ENCODE data around the gene SLX1A. TPM values are rescaled to one million over a fixed set of nuclear protein-coding genes. Genes with fewer than 3 reads are reported as not detected.
"Not testable (repeated sequence)": the region's sequence is repeated elsewhere in the genome, so short reads cannot be mapped to it uniquely, and the experiment has no call there.

Gene SLX1A
- total RNA-seq, 1 donor from 2014 or later: 11.0 TPM

DNA sequence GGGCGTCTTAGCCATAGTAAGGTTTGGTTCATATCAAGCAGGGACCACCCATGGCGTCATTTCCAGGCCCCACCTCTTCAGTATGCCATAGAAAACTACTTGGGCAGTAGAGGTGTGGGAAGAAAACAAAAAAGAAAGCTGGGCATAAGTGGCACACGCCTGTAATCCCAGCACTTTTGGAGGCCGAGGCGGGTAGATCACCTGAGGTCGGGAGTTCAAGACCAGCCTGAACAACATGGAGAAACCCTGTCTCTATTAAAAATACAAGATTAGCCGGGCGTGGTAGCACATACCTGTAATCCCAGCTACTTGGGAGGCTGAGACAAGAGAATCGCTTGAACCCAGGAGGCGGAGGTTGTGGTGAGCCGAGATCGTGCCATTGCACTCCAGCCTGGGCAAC, 2.5 kb upstream of the SLX1A start:
- not testable (repeated sequence) for H3K4me3 ChIP-seq (ENCODE audit: low read length in 3 of 3); H3K27me3 ChIP-seq (ENCODE audit: control insufficient read depth in 3 of 3, insufficient read depth in 3 of 3, low read length in 3 of 3); H3K9me3 ChIP-seq (ENCODE audit: control insufficient read depth in 3 of 3, low read length in 3 of 3); H3K36me3 ChIP-seq (ENCODE audit: control insufficient read depth in 3 of 3, insufficient read depth in 3 of 3, low read length in 3 of 3); H3K27ac ChIP-seq (ENCODE audit: low read depth, low read length); H3K9ac ChIP-seq (ENCODE audit: low read depth in 1 of 3, low read length in 3 of 3)
- peaks cover 0 to 13% (median 5%) of the 10 kb centered on the region in 3 donors for H3K4me1 ChIP-seq (ENCODE audit: control insufficient read depth in 3 of 3, insufficient read depth in 3 of 3, low read length in 3 of 3)

DNA sequence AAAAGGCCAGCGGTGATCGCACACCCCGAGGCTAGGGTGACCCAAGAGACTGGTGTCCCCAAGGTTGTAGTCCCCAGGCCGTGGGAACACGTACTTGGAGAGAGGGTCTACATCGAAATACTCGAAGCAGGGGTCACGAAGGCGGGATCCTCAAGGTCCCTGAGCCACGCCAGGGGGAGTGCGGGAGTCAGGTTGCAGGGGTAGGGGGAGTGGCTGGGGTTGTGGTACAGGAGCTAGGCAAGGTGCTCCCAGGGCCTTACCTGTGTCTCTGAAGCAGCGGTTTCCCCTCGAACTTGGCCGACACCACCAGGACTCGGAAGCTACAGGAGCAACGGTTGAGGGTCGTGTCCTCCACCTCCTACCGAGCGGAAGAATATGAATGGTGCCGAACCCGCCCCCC, 577 bp upstream of the SLX1A start:
- H3K36me3 ChIP-seq (ENCODE audit: control insufficient read depth in 3 of 3, insufficient read depth in 3 of 3, low read length in 3 of 3); H3K4me3 ChIP-seq (ENCODE audit: low read length in 3 of 3); H3K27ac ChIP-seq (ENCODE audit: low read depth, low read length); H3K27me3 ChIP-seq (ENCODE audit: control insufficient read depth in 3 of 3, insufficient read depth in 3 of 3, low read length in 3 of 3); H3K9me3 ChIP-seq (ENCODE audit: control insufficient read depth in 3 of 3, low read length in 3 of 3); H3K9ac ChIP-seq (ENCODE audit: low read depth in 1 of 3, low read length in 3 of 3); H3K4me1 ChIP-seq (ENCODE audit: control insufficient read depth in 3 of 3, insufficient read depth in 3 of 3, low read length in 3 of 3): not testable (repeated sequence)

DNA sequence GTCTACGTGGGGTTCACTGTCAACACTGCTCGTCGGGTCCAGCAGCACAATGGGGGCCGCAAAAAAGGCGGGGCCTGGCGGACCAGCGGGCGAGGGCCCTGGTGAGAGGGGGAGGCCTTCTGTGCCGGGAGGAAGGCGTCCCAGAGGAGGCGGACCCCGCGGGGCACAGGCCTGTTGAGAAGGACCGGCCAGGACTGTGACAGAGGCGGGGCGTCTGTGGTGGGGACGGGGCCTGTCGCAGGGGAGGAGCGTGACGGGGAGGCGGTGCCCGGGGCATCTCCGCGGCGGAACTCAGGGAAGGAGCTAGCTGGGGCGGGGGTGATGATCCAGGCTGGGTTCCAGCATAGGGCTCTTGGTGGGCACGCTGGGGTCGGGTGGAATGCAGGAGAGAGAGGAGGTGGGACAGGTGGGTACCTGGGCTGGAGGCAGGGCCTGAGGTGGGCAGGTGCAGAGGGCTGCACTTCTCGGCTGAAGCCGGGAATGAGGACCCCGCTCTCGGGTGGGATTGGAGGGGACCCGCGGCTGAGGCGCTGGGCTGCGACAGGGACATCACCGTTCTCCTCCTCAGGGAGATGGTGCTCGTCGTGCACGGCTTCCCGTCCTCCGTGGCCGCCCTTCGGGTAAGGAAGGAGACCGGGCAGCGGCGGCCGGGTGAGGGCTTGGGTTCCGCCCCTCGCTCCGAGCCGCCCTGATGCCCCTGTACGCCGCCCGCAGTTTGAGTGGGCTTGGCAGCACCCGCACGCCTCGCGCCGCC, 674 bp downstream of the SLX1A start:
- not testable (repeated sequence) for H3K27ac ChIP-seq (ENCODE audit: low read depth, low read length); H3K4me3 ChIP-seq (ENCODE audit: low read length in 3 of 3); H3K27me3 ChIP-seq (ENCODE audit: control insufficient read depth in 3 of 3, insufficient read depth in 3 of 3, low read length in 3 of 3); H3K4me1 ChIP-seq (ENCODE audit: control insufficient read depth in 3 of 3, insufficient read depth in 3 of 3, low read length in 3 of 3); H3K9me3 ChIP-seq (ENCODE audit: control insufficient read depth in 3 of 3, low read length in 3 of 3); H3K9ac ChIP-seq (ENCODE audit: low read depth in 1 of 3, low read length in 3 of 3); H3K36me3 ChIP-seq (ENCODE audit: control insufficient read depth in 3 of 3, insufficient read depth in 3 of 3, low read length in 3 of 3)

DNA sequence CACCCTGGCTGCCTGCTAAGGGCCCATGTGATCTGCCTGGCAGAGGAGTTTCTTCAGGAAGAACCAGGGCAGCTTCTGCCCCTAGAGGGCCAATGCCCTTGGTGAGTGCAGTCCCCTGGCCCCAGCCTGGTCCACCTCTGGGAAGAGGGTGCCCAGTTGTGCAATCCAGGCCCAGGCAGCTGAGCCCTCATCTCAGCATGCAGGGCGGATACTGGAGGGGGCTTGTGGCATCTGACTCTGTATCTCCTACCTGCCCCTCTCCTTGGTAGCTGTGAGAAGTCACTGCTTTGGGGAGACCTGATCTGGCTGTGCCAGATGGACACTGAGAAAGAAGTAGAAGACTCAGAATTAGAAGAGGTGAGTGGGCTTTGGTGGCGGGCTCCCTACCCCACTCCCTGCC, 3.3 kb downstream of the SLX1A start:
- H3K9ac ChIP-seq (ENCODE audit: low read depth in 1 of 3, low read length in 3 of 3); H3K27me3 ChIP-seq (ENCODE audit: control insufficient read depth in 3 of 3, insufficient read depth in 3 of 3, low read length in 3 of 3); H3K9me3 ChIP-seq (ENCODE audit: control insufficient read depth in 3 of 3, low read length in 3 of 3); H3K4me1 ChIP-seq (ENCODE audit: control insufficient read depth in 3 of 3, insufficient read depth in 3 of 3, low read length in 3 of 3); H3K4me3 ChIP-seq (ENCODE audit: low read length in 3 of 3); H3K36me3 ChIP-seq (ENCODE audit: control insufficient read depth in 3 of 3, insufficient read depth in 3 of 3, low read length in 3 of 3); H3K27ac ChIP-seq (ENCODE audit: low read depth, low read length): not testable (repeated sequence)

DNA sequence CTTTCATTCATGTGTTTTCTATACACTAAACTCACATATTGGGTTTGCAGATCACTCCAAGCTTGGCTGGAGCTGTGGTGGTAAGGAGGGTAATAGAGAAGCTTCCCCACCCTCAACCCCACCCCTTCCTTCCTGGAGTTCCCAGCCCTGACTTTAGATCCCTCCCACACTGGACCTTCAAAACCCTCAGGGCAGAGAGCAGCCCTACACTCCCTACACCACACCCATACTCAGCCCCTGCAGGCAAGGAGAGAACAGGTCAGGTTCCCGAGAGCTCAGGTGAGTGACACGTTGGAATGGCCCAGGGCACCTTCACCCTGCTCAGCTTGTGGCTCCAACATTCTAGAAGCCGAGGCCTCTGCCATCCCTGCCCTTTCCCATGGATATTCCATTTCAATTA, 5.4 kb downstream of the SLX1A start, which contains the start of gene SULT1A3:
Gene SULT1A3, plus strand, starts transcription at position 207 of the 400 bp plus-strand sequence. CDS start 1,474 bp downstream, outside the sequence.
- H3K36me3 ChIP-seq (ENCODE audit: control insufficient read depth in 3 of 3, insufficient read depth in 3 of 3, low read length in 3 of 3); H3K4me1 ChIP-seq (ENCODE audit: control insufficient read depth in 3 of 3, insufficient read depth in 3 of 3, low read length in 3 of 3); H3K27ac ChIP-seq (ENCODE audit: low read depth, low read length); H3K9ac ChIP-seq (ENCODE audit: low read depth in 1 of 3, low read length in 3 of 3); H3K27me3 ChIP-seq (ENCODE audit: control insufficient read depth in 3 of 3, insufficient read depth in 3 of 3, low read length in 3 of 3); H3K9me3 ChIP-seq (ENCODE audit: control insufficient read depth in 3 of 3, low read length in 3 of 3); H3K4me3 ChIP-seq (ENCODE audit: low read length in 3 of 3): not testable (repeated sequence)

DNA sequence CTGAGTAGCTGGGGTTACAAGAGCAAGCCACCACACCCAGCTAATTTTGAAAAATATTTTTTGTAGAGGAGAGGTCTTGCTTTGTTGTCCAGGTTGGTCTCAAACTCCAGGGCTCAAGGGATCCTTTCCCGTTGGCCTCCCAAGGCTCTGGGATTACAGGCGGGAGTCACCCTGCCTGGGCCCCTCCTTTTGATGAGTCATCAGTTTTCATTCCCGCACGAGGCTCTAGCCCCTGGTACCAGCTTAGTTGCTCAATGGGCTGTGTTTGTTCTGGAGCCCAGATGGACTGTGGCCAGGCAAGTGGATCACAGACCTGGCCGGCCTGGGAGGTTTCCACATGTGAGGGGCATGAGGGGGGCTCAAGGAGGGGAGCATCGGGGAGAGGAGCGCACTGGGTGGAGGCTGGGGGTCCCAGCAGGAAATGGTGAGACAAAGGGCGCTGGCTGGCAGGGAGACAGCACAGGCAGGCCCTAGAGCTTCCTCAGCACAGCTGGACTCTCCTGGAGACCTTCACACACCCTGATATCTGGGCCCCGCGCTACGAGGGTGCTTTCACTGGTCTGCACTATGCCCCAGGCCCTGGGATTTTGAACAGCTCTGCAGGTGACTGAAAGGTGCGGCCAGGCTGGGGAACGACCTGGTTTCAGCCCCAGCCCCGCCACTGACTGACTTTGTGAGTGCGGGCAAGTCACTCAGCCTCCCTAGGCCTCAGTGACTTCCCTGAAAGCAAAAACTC, 6.1 kb downstream of the SLX1A start:
- H3K9ac ChIP-seq (ENCODE audit: low read depth in 1 of 3, low read length in 3 of 3); H3K36me3 ChIP-seq (ENCODE audit: control insufficient read depth in 3 of 3, insufficient read depth in 3 of 3, low read length in 3 of 3); H3K4me1 ChIP-seq (ENCODE audit: control insufficient read depth in 3 of 3, insufficient read depth in 3 of 3, low read length in 3 of 3); H3K4me3 ChIP-seq (ENCODE audit: low read length in 3 of 3); H3K27ac ChIP-seq (ENCODE audit: low read depth, low read length); H3K27me3 ChIP-seq (ENCODE audit: control insufficient read depth in 3 of 3, insufficient read depth in 3 of 3, low read length in 3 of 3); H3K9me3 ChIP-seq (ENCODE audit: control insufficient read depth in 3 of 3, low read length in 3 of 3): not testable (repeated sequence)

DNA sequence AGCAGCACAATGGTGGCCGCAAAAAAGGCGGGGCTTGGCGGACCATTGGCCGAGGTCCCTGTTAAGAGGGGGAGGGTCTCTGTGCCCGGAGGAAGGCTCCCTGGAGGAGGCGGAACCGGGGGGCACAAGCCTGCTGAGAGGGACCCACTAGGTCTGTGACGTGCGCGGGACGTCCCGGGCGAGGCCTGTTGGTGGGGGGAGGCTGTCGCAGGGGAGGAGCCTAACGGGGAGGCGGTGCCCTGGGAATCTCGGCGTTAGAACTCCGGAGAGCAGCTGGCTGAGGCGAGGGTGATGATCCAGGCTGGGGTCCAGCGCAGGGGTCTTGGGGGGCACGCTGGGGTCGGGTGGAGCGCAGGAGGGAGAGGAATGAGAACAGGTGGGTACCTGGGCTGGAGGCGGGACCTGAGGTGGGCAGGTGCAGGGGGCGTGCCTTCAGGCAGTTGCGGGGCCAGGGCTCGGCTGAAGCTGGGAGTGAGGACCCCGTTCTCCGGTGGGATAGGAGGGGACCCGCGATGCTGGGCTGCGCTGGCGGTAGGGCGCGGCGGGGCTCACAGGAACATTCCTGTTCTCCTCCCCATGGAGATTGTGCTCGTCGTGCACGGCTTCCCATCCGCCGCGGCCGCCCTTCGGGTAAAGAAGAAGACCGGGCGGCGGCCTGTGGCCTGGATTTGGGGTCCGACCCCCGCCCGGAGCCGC, 12.0 kb downstream of the SLX1A start:
- H3K9ac ChIP-seq (ENCODE audit: low read depth in 1 of 3, low read length in 3 of 3); H3K9me3 ChIP-seq (ENCODE audit: control insufficient read depth in 3 of 3, low read length in 3 of 3); H3K27ac ChIP-seq (ENCODE audit: low read depth, low read length); H3K27me3 ChIP-seq (ENCODE audit: control insufficient read depth in 3 of 3, insufficient read depth in 3 of 3, low read length in 3 of 3); H3K36me3 ChIP-seq (ENCODE audit: control insufficient read depth in 3 of 3, insufficient read depth in 3 of 3, low read length in 3 of 3); H3K4me1 ChIP-seq (ENCODE audit: control insufficient read depth in 3 of 3, insufficient read depth in 3 of 3, low read length in 3 of 3): not testable (repeated sequence)
- peak overlapping the region in 1 of 3 donors; percentile 49 for H3K4me3 ChIP-seq (ENCODE audit: low read length in 3 of 3)

DNA sequence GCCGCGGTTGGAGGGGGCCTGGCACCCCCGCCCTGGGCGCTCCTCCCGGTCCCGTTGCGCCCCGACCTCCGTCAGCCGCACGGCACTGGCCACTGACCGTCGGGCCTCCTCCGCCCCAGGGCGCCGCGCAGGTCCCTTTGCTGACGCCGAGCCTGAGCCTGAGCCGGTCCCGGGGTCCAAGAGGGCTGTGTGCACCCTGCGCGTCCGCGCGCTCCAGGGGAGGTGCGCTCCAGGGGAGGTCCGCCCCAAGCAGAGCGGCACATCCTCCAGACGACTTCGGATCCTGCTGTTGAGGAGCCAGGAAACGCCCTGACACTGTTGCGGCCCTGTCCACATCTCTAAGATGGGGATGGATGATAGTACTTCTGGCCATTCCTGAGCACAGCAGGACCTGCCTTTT, 12.6 kb downstream of the SLX1A start:
- not testable (repeated sequence) for H3K4me1 ChIP-seq (ENCODE audit: control insufficient read depth in 3 of 3, insufficient read depth in 3 of 3, low read length in 3 of 3); H3K9ac ChIP-seq (ENCODE audit: low read depth in 1 of 3, low read length in 3 of 3); H3K4me3 ChIP-seq (ENCODE audit: low read length in 3 of 3); H3K27me3 ChIP-seq (ENCODE audit: control insufficient read depth in 3 of 3, insufficient read depth in 3 of 3, low read length in 3 of 3); H3K9me3 ChIP-seq (ENCODE audit: control insufficient read depth in 3 of 3, low read length in 3 of 3); H3K36me3 ChIP-seq (ENCODE audit: control insufficient read depth in 3 of 3, insufficient read depth in 3 of 3, low read length in 3 of 3); H3K27ac ChIP-seq (ENCODE audit: low read depth, low read length)

DNA sequence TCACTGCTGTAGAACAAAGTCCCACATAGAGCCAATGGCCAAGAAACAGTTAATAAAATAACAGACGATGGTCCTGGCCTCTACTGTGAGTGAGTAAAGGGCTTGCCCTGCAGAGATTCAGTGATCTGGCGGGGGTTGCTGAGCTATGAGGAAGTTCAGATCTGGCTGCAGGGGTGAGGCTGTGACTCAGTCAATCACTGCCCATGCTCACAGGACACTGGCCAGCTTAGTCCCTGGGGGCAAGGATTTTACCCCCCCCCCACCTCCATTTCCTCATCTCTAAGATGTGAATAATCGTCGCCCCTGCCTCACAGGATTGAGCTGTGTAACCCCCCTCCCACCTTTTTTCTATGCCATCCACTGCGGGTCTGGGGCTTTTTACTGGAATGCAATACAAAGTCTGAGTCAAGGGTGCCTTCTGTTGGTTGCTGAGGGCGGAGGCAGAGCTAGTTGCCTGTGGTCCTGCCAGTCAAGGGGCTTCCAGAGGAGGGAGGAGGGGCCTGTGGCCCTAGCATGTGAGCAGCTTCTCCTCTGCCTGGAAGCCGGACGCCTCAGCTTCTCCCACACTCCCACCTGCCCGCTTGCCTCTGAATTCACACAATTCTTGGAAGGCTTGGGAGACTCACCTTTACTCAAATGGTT, 13.5 kb downstream of the SLX1A start:
- H3K27ac ChIP-seq (ENCODE audit: low read depth, low read length); H3K4me1 ChIP-seq (ENCODE audit: control insufficient read depth in 3 of 3, insufficient read depth in 3 of 3, low read length in 3 of 3); H3K9ac ChIP-seq (ENCODE audit: low read depth in 1 of 3, low read length in 3 of 3); H3K9me3 ChIP-seq (ENCODE audit: control insufficient read depth in 3 of 3, low read length in 3 of 3); H3K36me3 ChIP-seq (ENCODE audit: control insufficient read depth in 3 of 3, insufficient read depth in 3 of 3, low read length in 3 of 3); H3K27me3 ChIP-seq (ENCODE audit: control insufficient read depth in 3 of 3, insufficient read depth in 3 of 3, low read length in 3 of 3); H3K4me3 ChIP-seq (ENCODE audit: low read length in 3 of 3): not testable (repeated sequence)

DNA sequence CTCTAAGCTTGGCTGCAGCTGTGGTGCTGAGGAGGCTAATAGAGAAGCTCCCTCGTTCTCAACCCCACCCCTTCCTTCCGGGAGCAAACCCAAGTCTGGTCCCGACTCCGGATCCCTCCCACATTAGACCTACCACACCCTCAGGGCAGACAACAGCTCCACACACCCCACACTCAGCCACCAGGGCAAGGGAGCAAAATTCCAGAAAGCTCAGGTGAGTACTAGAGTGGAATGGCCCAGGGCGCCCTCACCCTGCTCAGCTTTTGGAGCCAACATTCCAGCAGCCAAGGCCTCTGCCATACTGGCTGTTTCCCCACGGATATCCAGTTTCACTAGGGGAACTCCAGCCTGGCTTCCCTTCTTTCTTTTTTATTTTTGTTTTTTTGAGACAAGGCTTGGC, 15.4 kb downstream of the SLX1A start:
- H3K4me3 ChIP-seq (ENCODE audit: low read length in 3 of 3); H3K9me3 ChIP-seq (ENCODE audit: control insufficient read depth in 3 of 3, low read length in 3 of 3); H3K9ac ChIP-seq (ENCODE audit: low read depth in 1 of 3, low read length in 3 of 3); H3K27ac ChIP-seq (ENCODE audit: low read depth, low read length); H3K27me3 ChIP-seq (ENCODE audit: control insufficient read depth in 3 of 3, insufficient read depth in 3 of 3, low read length in 3 of 3); H3K4me1 ChIP-seq (ENCODE audit: control insufficient read depth in 3 of 3, insufficient read depth in 3 of 3, low read length in 3 of 3); H3K36me3 ChIP-seq (ENCODE audit: control insufficient read depth in 3 of 3, insufficient read depth in 3 of 3, low read length in 3 of 3): not testable (repeated sequence)
